Measurements from ENCODE around the gene ZP1.

The ZP1 gene

DNA sequence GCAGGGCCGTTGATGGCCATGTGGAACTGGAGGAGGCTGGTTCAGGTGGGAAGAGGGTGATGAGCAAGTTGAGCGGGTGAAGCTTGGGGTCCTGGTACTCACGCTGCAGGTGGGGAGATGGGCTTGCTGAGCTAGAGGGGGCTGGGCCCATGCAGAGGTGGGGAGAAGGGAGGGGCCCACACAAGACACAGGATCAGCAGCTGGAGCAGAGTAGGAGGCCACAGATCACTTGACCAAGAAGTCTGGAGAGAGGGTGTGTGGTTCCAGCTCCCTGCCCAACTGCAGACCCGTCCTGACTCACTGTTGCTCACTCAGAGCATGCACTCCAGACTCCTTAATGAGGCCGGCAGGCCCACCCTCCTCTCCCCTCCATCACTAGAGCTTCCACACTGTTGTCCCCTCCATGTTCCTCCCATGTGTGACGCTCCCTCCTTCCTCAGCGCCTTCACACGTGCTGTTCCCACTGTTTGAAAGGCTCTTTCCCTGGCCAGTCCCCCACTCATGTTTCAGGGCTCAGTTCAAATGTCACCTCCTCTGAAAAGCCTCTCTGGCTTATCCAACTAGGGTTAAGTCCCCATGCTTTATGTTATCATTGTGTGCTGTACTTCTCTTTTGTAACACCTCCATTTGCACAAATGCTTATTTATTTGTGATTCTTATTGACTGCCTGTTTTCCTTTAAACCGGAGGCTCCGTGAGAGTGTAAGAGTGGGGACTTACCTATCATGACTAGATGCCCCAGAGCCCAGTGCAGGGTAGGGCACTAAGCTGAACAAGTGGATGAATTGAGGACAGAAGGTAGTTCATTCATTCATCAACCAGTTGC is 23.1 kb upstream of the ZP1 start:
- DNase-seq (ENCODE audit: low read depth), result no peak

DNA sequence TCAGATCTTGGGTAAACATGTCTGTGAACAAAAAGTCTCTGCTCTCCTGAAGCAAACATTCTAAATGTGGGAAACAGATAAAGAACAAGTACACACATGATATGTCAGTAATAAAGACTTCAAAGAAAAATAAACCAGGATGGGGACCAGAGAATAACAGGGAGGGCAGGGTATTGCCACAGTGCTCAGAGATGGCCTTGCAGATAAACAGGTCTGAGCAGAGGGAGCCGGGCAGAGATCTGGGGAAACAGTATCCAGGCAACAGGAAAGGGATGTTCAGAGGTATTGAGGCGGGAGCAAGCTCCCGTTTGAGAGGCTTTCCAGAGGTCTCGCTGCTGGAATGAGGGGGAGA is 22.5 kb upstream of the ZP1 start:
- no peak for DNase-seq (ENCODE audit: low read depth)

DNA sequence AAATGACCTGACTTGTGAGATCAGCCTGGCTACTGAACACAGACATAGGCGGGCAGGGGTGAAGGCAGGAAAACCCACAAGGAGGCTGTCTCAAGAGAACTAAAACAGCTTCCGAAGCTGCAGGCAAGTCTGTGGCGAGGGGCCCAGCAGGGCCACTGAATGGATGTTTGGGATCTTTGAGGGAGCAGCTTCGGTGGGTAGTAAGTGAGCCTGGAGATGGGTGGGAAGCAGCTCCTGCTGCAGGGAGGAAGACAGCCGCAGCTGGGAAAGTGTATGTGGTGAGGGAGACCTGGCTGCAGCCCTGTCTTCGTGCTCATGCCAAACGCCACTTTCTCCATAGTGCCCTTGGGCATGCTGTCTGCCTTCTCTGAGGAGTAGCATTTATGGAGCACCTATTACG is 22.0 kb upstream of the ZP1 start:
- DNase-seq (ENCODE audit: low read depth), result no peak

DNA sequence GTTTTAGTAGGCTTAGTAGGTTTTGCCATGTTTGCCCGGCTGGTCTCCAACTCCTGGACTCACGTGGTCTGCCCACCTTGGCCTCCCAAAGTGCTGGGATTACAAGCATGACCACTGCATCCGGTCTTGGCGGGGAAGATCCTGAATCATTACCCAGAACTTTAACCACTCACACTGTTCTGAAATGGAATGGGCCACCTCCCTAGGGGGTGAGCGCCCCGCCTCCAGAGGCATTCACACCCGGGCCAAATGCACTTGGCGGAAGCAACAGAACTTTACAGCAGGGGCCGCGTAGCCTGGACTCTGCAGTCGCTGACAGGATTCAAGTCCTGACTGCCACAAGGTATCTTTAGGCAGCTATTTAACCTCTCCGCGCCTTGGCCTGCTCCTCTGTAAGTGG is 20.1 kb upstream of the ZP1 start:
- no peak for DNase-seq (ENCODE audit: low read depth)

DNA sequence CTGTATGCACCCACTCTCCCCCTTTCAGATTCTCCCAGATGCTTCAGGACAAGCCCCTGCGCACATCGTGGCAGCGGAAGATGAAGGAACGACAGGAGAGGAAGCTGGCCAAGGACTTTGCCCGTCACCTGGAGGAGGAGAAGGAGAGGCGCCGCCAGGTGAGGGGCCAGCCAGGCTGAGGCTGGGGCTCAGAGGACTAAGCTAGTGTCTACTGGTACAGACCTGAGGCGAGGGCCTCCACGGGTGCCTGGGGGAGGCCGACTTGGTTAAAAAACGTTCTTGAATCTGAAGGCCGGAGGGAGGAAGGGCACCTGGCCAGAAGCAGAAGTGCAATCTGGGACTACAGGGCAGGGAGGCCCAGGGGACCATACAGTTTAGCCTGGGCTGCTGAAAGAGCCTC is 19.4 kb upstream of the ZP1 start:
- no peak for DNase-seq (ENCODE audit: low read depth)

DNA sequence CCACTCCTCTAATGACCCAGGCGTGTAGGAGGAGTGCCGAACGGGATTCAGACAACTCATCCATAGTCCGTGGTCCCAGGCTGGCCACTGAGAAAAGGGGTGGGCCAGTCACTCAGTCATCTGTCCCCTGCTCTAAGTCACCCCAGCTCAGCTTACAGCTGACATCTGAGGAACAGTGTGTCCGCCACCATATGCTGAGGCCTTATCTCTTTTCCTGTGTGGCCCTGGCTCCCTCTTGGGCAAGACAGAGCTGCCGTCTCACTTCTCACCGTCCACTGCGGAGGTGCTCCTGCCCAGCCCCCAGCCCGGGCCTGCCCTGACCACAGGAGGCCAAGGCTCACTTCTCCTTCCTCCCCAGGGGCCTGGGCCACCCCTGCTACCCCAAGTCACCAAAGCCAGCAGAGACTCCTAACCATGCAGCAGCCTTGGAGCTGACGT is 18.6 kb upstream of the ZP1 start:
- no peak for DNase-seq (ENCODE audit: low read depth)

DNA sequence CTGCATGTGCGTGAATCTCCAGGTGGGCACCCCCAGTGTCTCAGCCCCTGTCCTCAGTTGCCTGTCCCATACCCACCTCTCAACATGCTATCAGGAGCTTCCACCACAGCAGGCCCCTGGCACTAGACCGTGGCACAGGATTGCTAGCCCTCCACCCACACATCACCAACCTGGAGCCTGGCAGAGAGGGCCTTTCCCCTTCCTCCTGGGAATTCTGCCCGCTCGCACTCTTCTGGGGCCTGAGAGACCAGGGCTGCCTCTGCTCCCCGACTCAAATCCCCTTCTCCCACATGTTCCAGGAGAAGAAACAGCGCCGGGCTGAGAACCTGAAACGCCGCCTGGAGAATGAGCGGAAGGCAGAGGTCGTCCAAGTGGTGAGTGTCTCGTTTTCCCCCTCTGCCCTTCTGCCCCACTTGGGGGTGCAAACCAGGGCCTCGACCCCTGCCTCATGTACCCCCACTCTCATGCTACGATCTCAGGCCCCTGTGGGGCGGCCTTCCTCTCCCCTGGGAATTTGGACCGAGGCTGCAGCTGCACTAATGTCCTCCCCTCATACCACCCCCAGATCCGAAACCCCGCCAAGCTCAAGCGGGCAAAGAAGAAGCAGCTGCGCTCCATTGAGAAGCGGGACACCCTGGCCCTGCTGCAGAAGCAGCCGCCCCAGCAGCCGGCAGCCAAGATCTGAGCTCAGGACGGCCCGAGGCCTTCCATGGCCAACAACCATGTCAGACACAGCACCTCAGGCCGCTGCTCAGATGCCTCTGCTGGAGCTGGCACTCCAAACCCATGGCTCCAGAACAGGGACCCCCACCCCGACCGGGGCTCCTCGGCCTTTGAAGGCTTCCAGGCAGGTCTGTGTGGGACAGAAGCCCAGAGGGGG is 17.5 kb upstream of the ZP1 start:
- no peak for DNase-seq (ENCODE audit: low read depth)

DNA sequence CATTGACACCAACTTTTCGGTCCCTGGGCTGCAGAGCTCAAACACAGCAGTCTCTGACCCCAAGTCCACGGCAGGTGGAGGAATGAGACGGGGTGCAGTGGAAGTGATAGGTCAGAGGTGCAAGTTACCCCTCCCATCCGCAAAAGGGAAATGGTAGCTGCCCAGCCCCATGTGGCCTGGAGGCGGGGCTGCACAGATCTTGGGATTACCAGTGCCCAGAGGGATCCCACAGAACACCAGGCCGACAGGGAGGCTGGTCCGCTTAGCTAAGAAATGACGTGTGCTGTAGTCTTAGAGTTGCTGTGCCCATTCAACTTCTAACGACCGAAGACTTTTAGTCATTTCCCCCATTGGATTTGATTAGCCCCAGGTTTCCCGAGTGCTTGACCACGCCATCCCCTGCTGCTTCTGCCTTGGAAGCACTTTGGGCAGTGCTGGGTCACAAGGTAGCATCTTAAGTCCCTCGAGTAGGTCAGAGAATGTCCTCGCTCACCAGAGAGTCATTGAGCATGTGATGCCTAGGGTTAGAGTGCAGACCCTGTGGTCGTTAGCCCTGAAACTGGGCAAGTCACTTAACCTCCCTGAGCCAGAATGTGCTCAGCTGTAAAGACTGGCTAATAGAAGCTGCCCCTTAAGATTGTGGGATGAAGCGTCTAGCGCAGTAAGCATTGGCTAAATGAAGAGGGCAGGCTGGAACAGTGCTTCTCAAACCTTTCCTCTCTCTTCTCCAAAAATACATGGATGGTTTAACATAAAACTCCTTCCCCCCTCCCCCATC is 15.8 kb upstream of the ZP1 start:
- no peak for DNase-seq (ENCODE audit: low read depth)

DNA sequence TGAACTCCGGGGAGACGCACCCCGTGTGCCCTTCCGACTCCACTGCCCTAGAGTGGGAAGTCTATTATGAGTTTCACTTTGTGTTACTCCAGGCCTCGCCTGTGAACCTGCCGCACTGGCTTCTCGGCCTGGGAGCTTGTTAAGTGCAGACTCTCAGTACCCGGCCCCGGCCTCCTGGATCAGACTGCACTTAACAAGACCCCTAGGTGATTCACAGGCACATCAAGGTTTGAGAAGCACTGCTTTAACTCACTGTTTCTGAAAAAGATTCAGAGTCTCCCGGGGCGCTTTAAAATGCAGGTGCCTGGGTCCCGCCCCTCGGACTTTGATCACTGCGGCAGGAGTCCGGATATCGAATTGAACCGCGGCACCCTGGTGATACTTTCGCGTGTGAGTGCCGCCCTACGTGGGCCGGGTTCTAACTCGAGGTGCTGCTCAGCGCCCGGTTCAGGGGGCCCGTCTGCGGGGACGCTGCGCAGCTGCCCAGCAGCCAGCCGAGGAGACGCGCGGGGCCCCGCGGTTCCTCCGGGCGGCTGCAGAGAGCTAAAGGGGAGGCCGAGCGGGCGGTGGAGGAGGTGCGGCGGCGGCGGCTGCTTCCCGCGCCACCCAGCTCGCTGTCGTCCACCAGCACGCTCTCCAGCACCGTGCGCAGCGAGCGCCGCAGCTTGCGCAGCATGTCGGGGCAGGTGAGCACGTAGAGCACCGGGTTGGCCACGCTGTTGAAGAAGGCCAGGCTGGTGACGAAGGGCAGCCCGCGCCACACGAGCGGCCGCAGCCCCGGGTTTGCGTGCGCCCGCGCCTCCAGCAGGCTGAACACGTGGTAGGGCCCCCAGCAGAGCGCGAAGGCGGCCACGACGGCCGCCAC is 15.0 kb upstream of the ZP1 start:
- no peak for DNase-seq (ENCODE audit: low read depth)

DNA sequence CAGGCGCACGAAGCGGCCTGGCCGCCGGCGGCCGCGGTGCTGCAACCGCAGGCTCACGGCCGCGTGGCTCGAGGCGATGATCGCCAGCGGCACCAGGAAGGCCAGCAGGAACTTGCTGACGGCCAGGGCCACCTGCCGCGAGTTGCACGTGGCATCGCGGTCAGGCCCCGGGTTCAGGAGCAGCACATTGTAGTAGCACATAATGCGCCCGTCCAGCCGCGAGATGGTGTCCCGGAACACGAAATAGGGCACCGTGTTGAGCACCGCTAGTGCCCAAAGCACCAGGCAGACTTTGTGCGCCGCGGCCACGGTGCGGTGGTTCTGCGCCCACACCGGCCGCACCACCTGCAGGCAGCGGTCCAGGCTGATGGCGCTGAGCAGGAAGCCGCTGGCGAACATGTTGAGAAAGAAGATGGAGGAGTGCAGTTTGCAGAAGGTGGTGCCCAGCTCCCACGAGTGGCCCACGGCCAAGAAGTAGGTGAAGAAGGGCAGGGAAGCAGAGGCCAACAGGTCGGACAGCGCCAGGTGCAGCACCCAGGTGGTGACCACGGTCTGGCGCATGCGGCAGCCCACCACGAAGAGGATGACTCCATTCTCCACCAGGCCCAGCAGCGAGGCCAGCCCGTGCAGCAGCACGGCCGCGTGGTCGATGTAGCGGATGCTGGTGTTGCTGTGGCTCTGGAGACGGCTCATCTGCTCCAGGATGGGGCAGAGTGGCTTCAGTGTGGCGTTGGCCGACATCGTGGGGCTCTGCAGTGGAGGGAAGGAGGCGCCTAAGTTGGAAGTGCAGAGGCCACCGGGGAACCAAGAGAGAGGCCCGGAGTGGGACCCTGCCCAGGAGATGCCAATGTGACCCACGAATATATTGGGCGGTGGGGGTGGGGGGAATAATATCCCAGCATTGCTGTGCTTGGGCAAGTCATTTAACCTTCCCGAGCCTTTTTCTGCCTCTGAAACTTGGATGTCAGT is 14.1 kb upstream of the ZP1 start:
- DNase-seq (ENCODE audit: low read depth), result no peak

DNA sequence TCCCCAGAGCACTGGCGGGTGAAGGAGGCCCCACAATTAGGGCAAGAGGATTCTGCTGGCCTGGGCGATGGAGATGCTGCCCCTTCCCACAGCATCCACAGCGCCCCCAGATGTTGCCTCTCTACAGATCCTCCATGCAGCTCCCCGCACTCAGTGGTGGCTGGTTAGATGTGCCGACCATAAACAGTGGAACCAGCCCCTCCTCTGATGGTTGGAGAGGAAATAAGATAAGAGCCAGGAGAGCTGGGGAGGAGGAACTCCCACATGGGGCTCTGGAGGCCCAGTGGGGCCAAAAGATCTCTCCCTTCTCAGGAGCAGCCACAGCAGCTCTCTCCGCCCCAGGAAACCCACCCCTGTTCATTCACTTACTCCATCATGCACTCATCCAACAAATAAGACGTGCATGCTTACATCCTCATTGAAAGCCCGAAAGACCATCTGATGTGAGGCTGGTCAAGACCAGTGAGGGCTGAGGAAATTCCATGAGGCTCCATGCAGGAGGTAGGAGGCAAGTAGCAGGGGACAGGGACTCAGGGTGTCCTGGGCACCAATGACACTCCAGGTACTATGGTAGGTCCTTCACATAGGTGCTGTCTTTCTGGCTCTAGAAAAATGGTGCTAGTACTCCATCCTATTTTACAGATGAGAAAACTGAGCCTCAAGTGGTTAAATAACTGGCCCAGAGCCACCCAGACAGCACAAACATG is 13.0 kb upstream of the ZP1 start:
- no peak for DNase-seq (ENCODE audit: low read depth)

DNA sequence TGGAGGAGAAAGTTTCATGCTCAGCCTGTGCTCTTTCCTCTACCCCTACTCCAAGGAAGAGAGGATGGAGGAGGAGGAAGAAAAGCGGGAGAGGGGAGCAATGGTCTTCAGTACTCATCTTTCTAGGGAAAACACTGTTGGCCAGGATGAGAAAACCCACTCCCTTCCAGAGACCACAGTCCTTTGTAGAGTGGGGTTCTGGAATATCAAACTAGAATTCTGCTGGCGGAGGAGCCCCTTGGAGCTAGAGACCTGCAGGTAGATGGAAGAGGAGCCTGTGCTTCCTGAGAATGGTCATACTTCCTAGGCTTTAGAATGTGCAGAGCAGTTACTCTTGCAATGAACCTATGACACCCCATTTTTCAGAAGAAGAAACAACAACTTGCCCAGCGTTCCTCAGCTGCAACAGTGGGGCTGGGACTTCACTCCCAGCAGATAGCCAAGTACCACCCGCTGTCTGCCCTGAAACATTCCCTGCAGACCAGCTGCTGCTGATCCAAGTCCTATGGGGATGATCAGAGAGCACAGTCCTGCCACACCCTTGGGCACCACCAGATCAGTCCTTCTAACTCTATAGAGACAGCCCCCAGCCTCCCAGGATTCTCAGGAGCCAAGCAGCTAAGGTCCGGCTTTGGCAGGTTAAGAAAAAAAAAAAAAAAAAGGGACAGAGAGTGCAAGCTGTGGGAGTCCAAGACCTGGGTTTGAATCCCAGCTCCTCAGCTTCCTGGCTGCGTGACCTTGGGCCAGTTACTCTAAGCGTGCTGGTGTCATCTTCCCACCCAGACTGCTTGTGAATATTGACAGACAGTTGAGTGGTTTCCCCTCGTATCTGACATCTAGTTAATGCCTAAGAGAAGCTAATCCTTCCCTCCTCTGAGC is 12.3 kb upstream of the ZP1 start:
- DNase-seq (ENCODE audit: low read depth), result no peak

DNA sequence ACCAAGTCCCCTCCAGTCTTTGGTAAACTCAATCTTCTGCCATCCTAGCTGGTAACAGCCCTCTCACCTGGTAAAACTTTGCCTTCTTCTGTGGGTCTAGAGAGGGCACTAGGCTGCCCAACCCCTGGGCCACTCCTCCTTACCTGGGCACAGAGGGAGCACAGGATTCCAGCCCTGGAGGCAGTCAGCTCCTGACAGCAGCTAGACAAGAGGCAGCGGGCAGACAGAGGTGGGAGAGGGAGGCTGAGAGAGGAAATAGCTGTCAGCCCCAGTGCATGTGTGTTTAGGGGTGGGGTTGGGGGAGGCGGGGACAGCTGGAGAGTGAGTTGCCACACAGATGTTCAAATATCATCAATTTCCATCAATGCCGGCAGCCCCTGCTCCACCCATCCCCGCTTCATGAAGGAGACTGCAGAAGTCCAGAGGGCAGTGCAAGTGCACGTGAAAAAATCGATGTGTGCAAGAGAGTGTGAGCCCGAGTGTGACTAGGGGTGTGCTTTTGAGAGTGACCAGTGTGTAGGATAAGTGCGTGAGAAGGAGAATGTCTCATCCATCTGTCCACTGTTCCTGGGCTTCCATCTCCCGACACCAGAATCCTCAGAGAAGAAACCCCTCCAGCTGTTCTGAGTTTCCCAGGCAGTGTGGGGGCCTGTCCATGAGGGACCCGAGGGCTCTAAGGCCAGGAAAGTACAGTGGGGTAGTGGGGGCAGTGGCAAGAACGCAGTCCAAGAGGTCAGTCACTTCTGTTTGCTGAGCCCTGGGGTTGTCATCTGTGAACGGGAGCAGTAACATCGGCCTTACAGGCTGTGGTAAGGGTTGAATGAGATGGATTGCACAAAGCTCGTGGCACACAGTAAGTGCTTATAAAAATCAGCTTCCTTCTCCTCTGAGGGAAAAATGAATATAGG is 11.4 kb upstream of the ZP1 start, which contains the start of gene PTGDR2:
TSS of gene PTGDR2 (minus strand) at position 225 of the 908 bp plus-strand sequence. CDS start 2,228 bp downstream, outside the sequence.
- no peak for DNase-seq (ENCODE audit: low read depth)

DNA sequence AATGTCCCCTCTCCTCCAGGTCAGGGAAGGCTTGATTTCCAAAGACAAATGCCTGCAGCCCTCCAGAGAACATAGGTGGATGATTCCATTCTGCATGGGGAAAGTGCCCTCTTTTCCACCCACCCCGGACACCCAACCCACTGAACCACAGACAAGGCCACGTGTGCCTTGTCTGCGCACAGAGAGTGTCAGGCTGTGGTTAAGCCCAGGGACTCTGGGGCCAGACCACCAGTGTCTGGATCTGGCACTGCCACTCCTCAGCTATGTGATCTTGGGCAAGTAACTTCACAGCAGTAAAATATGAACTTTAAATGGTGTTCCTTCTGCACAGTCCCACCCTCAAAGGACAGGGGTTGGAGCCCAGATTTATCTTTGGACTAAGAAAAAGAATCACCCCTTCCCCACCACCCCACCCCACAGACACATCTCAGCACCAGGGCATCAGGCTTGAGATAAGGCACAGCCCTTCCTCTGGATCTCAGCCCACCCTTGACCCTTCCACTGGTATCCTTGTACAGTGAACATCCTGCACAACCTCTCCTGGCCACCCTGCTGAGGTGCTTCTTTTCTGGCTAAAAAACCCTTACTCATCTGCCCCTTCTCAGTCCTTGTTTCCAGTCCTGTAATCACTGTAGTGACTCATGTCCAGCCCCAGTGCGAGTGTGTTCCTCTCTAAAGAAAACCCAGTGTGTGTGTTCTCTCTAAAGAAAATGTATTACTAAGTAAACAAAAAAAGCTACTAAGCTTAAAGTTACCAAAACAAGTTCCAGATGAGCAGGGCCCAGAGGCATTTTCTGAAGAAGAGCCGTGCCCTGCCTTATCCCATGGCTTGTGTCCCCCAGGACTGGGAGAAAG is 9.7 kb upstream of the ZP1 start:
- DNase-seq (ENCODE audit: low read depth), result no peak

DNA sequence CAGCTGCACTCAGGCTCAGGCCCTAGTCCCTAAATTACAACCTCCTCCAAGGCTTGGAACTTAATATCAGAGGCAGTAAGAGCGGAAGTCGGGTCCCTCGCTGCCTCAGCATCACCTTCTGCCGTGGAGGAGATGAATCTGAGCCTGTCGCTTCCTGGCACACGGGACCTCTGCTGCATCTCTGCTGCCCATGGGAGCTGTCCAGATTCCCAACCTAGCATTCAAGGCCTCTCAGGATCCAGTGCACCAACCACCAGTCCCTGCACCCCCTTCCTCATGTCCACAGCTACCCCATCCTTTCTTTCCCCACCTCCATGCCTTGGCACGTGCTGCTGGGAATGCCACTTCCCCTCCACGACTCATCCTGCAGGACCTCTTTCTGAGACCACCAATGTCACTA is 9.1 kb upstream of the ZP1 start:
- no peak for DNase-seq (ENCODE audit: low read depth)

DNA sequence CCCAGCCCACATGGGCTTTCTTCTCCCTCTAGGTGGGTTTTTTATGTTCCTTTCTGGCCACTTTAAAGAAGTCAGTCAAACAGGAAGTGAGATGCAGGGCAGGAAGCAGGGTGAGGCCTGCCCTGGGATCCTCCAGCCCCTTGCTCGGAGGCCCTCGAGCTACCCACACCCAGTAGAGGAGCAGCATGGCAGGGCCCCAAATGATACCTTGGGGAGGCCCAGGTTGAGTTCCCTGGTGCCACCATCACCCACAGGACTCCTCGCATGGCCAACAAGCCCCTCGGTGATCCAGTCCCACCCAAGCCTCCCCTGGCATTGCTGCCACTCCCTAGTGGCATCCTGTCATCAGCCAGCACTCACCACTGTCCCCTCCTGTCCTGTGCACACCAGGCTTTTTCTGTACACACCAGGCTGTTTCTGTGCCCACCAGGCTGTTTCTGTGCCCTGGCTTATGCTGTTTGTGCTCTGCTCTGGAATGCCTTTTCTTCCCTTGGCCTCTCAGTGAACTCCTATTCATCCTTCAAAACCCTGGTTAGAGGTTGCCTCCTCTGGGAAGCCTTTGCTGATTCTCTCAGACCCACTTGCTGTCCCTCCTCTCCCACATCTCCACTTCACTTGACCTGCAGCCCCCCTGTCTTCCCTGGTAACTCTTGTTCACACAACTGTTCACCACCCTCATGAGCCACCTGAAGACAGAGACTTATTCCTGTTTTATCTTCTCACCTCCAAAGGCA is 8.4 kb upstream of the ZP1 start:
- no peak for DNase-seq (ENCODE audit: low read depth)
